ENCODE results near the gene HPRT1.
"Not testable (repeated sequence)": the region's sequence is repeated elsewhere in the genome, so short reads cannot be mapped to it uniquely, and the experiment has no call there.

HPRT1 gene

GRCh38 chrX:134460005-134460861 is at the start of gene HPRT1:
Gene HPRT1 (plus strand): TSS chrX:134460165. CDS start chrX:134460312, 147 bp downstream.
- in situ Hi-C loops (cut with MboI; ENCODE audit: low sequenced_read_pairs): no loop called here

- in situ Hi-C loops (cut with MboI; ENCODE audit: low sequenced_read_pairs): no loop called here
Measured at GRCh38 chrX:134416087-134416486, 43.9 kb upstream of the HPRT1 start.

- in situ Hi-C loops (cut with MboI; ENCODE audit: low sequenced_read_pairs): no loop called here
Measured at GRCh38 chrX:134418317-134419113, 41.5 kb upstream of the HPRT1 start.

- in situ Hi-C loops (cut with MboI; ENCODE audit: low sequenced_read_pairs): no loop called here
Measured at GRCh38 chrX:134419784-134420183, 40.2 kb upstream of the HPRT1 start.

GRCh38 chrX:134423606-134424005 is 36.4 kb upstream of the HPRT1 start:
- in situ Hi-C loops (cut with MboI; ENCODE audit: low sequenced_read_pairs): no loop called here

- in situ Hi-C loops (cut with MboI; ENCODE audit: low sequenced_read_pairs): no loop called here
Measured at GRCh38 chrX:134426281-134426680, 33.7 kb upstream of the HPRT1 start.

GRCh38 chrX:134431894-134432293 is 28.1 kb upstream of the HPRT1 start:
- in situ Hi-C loops (cut with MboI; ENCODE audit: low sequenced_read_pairs): no loop called here

- in situ Hi-C loops (cut with MboI; ENCODE audit: low sequenced_read_pairs): no loop called here
Measured at GRCh38 chrX:134435894-134436293, 24.1 kb upstream of the HPRT1 start.

GRCh38 chrX:134443020-134443419 is 16.9 kb upstream of the HPRT1 start:
- in situ Hi-C loops (cut with MboI; ENCODE audit: low sequenced_read_pairs): no loop called here

GRCh38 chrX:134443461-134443860 is 16.5 kb upstream of the HPRT1 start:
- in situ Hi-C loops (cut with MboI; ENCODE audit: low sequenced_read_pairs): no loop called here

- in situ Hi-C loops (cut with MboI; ENCODE audit: low sequenced_read_pairs): no loop called here
Measured at GRCh38 chrX:134444681-134445080, 15.3 kb upstream of the HPRT1 start.

GRCh38 chrX:134452596-134452995 is 7.4 kb upstream of the HPRT1 start:
- in situ Hi-C loops (cut with MboI; ENCODE audit: low sequenced_read_pairs): no loop called here

GRCh38 chrX:134453631-134454030 is 6.3 kb upstream of the HPRT1 start:
- in situ Hi-C loops (cut with MboI; ENCODE audit: low sequenced_read_pairs): no loop called here

- in situ Hi-C loops (cut with MboI; ENCODE audit: low sequenced_read_pairs): no loop called here
Measured at GRCh38 chrX:134454506-134454905, 5.5 kb upstream of the HPRT1 start.

- in situ Hi-C loops (cut with MboI; ENCODE audit: low sequenced_read_pairs): no loop called here
Measured at GRCh38 chrX:134457708-134458107, 2.3 kb upstream of the HPRT1 start.

- in situ Hi-C loops (cut with MboI; ENCODE audit: low sequenced_read_pairs): no loop called here
Measured at GRCh38 chrX:134459683-134460004, 321 bp upstream of the HPRT1 start.

GRCh38 chrX:134460862-134461220 is 876 bp downstream of the HPRT1 start:
- in situ Hi-C loops (cut with MboI; ENCODE audit: low sequenced_read_pairs): no loop called here

GRCh38 chrX:134461437-134461836 is 1.5 kb downstream of the HPRT1 start:
- in situ Hi-C loops (cut with MboI; ENCODE audit: low sequenced_read_pairs): no loop called here

GRCh38 chrX:134462927-134463326 is 3.0 kb downstream of the HPRT1 start:
- in situ Hi-C loops (cut with MboI; ENCODE audit: low sequenced_read_pairs): no loop called here

- in situ Hi-C loops (cut with MboI; ENCODE audit: low sequenced_read_pairs): not testable (repeated sequence)
Measured at GRCh38 chrX:134464453-134464852, 4.5 kb downstream of the HPRT1 start.

- in situ Hi-C loops (cut with MboI; ENCODE audit: low sequenced_read_pairs): no loop called here
Measured at GRCh38 chrX:134469486-134469885, 9.5 kb downstream of the HPRT1 start.

GRCh38 chrX:134470013-134470412 is 10.0 kb downstream of the HPRT1 start:
- in situ Hi-C loops (cut with MboI; ENCODE audit: low sequenced_read_pairs): no loop called here

All from HL-60/S4 treated with retinoic acid at 250 ng/mL for 4 days and 3 days (cell line).